Kidney (tissue), 14 donors: ENCODE results near the gene ACOXL. TPM values are rescaled to one million over a fixed set of nuclear protein-coding genes. Genes with fewer than 3 reads are reported as not detected.
A peak's percentile ranks its signal among the peaks of the same experiment; 100 is the strongest.

Experiments used
- DNase-seq, 5 donors: peaks; one replicate each; pipeline ENCODE4 v3.0.0-alpha.2; 2013 to 2020
- FAIRE-seq: peaks from 2 replicates; lab custom pipeline; 2012; peaks lifted over from hg19 to GRCh38; lab: Jason Lieb, UNC
- H3K27ac ChIP-seq, 2 donors: one replicate each; pipeline ENCODE4 v1.7.0; 2013; ENCODE audit warnings: low read depth in 2 of 2, low read length in 2 of 2, inconsistent platforms in 1 of 2
- H3K27me3 ChIP-seq: one replicate; pipeline ENCODE4 v1.7.1; 2013; ENCODE audit warnings: low read length, inconsistent platforms; ENCODE audit not compliant: control insufficient read depth, insufficient read depth
- H3K36me3 ChIP-seq, 3 donors: one replicate each; pipeline versions ENCODE4 v1.7.0 to v1.7.1; 2013; ENCODE audit warnings: low read length in 3 of 3, control low read depth in 1 of 3, inconsistent platforms in 1 of 3; ENCODE audit not compliant: insufficient read depth in 3 of 3, control insufficient read depth in 2 of 3
- H3K4me1 ChIP-seq, 3 donors: one replicate each; pipeline versions ENCODE4 v1.7.0 to v1.7.1; 2013; ENCODE audit warnings: low read length in 3 of 3, inconsistent platforms in 1 of 3, low read depth in 1 of 3; ENCODE audit not compliant: control insufficient read depth in 2 of 3, insufficient read depth in 2 of 3
- H3K4me3 ChIP-seq, 3 donors: one replicate each; pipeline versions ENCODE4 v1.7.0 to v1.8.1; 2013; ENCODE audit warnings: low read length in 3 of 3, control low read depth in 1 of 3, inconsistent platforms in 1 of 3
- H3K9ac ChIP-seq, 3 donors: one replicate each; pipeline versions ENCODE4 v1.7.0 to v1.7.1; 2013; ENCODE audit warnings: low read length in 3 of 3, control low read depth in 1 of 3, inconsistent platforms in 1 of 3
- H3K9me3 ChIP-seq, 3 donors: one replicate each; pipeline versions ENCODE4 v1.7.0 to v1.7.1; 2013; ENCODE audit warnings: low read length in 3 of 3, control low read depth in 1 of 3, inconsistent platforms in 1 of 3; ENCODE audit not compliant: control insufficient read depth in 2 of 3, insufficient read depth in 1 of 3
- CTCF ChIP-seq: IDR thresholded peaks from 3 replicates; pipeline ENCODE4 v1.5.1; 2012; ENCODE audit warnings: mild to moderate bottlenecking, moderate library complexity, borderline replicate concordance; ENCODE audit not compliant: insufficient read depth; ENCODE audit errors: extremely low read depth
- intact Hi-C: fragments of 100-400 bp; cut with DNase I; formaldehyde crosslinking; loops from one replicate; pipeline ENCODE4 v1.11.1; 2022
- polyA plus RNA-seq: library from polyadenylated mRNA; stranded (reverse); fragments of 350-450 nt; fragmentation: Illumina TruSeq; extraction: RNeasy Lipid Tissue Mini Kit (QIAGEN cat#74804); gene quantifications from one replicate; pipeline ENCODE4 v1.2.3, GENCODE V29; 2014; ENCODE audit warnings: low read depth, low replicate concordance; ENCODE audit not compliant: insufficient read depth
- total RNA-seq: library from RNA; stranded (reverse); fragmentation: NEBNext Ultra II Directional; extraction: Animal tissue kit (Norgen Biotek cat#: 25700); gene quantifications from one replicate; pipeline ENCODE4 v1.2.1, GENCODE V29; 2021
- donor health status: control.
- donor health status: control.
- donor health status: control.
- donor health status: control.
- donor health status: control.
- donor health status: DM: yes; HTN: yes; CAD: no.
- donor health status: Normal renal cell carcinoma (clear cell type).

The ACOXL gene
- total and polyA plus RNA-seq, 2 donors from 2014 or later, result 2.0 TPM; not detected in 1

GRCh38 chr2:110896226-110896625, 163.9 kb downstream of the ACOXL start:
- intact Hi-C loops, result no loop called here
- no peak for FAIRE-seq
- Histone ChIP-seq H3K27ac (no peak overlapping the region), H3K4me1 (no peaks in the 10 kb centered on the region), H3K36me3 (no peaks in the 10 kb centered on the region), H3K9me3 (no peaks in the 10 kb centered on the region), H3K27me3 (no peaks in the 10 kb centered on the region), H3K9ac (no peak overlapping the region), H3K4me3 (no peak overlapping the region)
- TF ChIP-seq CTCF, result no peak
- DNase-seq, result no peak

DNA sequence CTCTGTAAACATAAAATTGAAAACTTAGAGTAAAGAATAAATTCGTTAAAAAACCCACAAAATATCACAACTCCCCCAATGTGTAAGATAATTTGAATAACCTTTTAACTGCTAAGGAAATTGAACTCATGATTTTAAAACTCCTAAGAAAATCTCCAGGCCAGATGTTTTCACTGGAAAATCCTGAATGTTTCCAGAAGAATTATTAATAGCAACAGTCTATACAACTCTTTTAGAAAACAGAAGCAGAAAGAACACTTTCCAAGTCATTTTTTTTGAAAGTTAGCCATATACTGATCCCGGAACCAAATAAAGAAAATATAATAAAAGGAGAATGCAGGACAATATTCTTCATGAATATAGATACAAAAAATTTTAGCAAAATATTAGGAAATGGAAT, 165.6 kb downstream of the ACOXL start:
- FAIRE-seq, result no peak
- H3K9me3 ChIP-seq, result no peaks in the 10 kb centered on the region
- no peak overlapping the region for H3K27ac ChIP-seq
- no peak overlapping the region for H3K4me3 ChIP-seq
- no peaks in the 10 kb centered on the region for H3K27me3 ChIP-seq
- no peak overlapping the region for H3K9ac ChIP-seq
- intact Hi-C loops, result no loop called here
- H3K36me3 ChIP-seq, result no peaks in the 10 kb centered on the region
- DNase-seq, result no peak
- TF ChIP-seq CTCF, result no peak
- no peaks in the 10 kb centered on the region for H3K4me1 ChIP-seq

DNA sequence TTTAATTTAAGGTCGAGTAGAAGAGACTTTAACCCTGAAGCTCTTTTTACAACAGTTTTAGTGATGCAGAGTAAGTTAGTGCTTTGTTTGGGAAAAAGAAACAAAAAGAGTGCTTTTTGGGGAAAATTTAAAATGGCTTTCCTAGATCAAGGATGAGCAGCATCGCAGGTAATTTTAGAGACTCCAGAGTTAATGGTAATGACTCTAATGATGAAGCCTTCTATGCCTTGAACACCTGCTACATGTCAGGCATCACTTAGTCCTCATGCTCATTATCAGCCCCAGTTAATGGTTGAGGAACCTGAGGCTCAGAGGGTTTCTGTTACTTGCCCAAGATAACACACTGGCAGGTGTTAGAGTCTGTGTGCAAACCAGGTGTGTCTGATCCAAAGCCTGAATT, 167.8 kb downstream of the ACOXL start:
- Histone ChIP-seq H3K9ac (no peak overlapping the region), H3K9me3 (no peaks in the 10 kb centered on the region), H3K27ac (no peak overlapping the region), H3K27me3 (no peaks in the 10 kb centered on the region), H3K4me1 (no peaks in the 10 kb centered on the region), H3K36me3 (no peaks in the 10 kb centered on the region), H3K4me3 (no peak overlapping the region)
- TF ChIP-seq CTCF, result no peak
- DNase-seq (no peak), FAIRE-seq (no peak)
- intact Hi-C loops, result no loop called here

DNA sequence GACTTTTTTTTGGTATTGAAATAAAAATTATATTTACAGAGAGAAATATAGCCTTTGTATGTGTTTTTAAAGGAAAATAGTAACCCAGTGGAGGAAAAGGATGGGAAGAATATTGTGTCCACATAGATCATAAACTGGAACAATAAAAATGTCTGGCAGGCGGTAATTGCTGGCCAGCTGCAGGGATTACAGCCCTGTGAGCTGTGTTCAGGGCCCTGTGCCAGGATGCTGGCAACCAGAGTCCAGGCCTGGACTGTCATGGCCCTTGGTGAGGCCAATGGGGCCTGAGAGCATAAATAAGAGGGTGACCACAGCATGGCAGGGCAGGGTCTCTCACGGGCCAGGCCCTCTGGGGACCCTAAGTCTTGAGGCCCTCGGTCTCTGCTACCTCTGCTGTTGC, 171.2 kb downstream of the ACOXL start:
- intact Hi-C loops, result no loop called here
- Histone ChIP-seq H3K4me3 (no peak overlapping the region), H3K9ac (no peak overlapping the region), H3K27ac (no peak overlapping the region), H3K36me3 (no peaks in the 10 kb centered on the region), H3K4me1 (no peaks in the 10 kb centered on the region), H3K27me3 (no peaks in the 10 kb centered on the region), H3K9me3 (no peaks in the 10 kb centered on the region)
- FAIRE-seq, result no peak
- peak in 3 of 5 donors; percentile 17 to 79 (median 37) for DNase-seq
- TF ChIP-seq CTCF, result no peak
